WTC11 (cell line): ENCODE measurements around the gene SIRPB2. TPM values are rescaled to one million over a fixed set of nuclear protein-coding genes. Genes with fewer than 3 reads are reported as not detected.

Source experiments
- ATAC-seq: fragments of 200-7000 bp; cut with Tn5 transposase; 2 replicates; pipeline ENCODE4 v1.10.0; 2021; ENCODE audit warnings: mild to moderate bottlenecking, moderate library complexity
- CTCF ChIA-PET: fragments of 300-600 bp; sonication (Branson Sonifier 250); formaldehyde crosslinking; loops from one replicate; lab custom pipeline; 2021; ENCODE audit warnings: antibody characterized with exemption; lab: Charles Lee
- POLR2A ChIA-PET: fragments of 350-600 bp; sonication (Branson Sonifier 250); formaldehyde crosslinking; loops from one replicate; lab custom pipeline; 2021; ENCODE audit warnings: antibody characterized with exemption; lab: Charles Lee
- DNase-seq: peaks from one replicate; pipeline ENCODE4 v3.0.0; 2021; ENCODE audit warnings: low spot score
- H3K27ac Mint-ChIP-seq: 2 replicates; pipeline ENCODE4 v1.8.0; 2021; ENCODE audit warnings: mixed read lengths
- H3K27me3 Mint-ChIP-seq: 2 replicates; pipeline ENCODE4 v1.8.0; 2021; ENCODE audit warnings: low read depth, mild to moderate bottlenecking, moderate library complexity, mixed read lengths
- H3K36me3 Mint-ChIP-seq: 2 replicates; pipeline ENCODE4 v1.8.0; 2021; ENCODE audit warnings: mixed read lengths
- H3K4me1 Mint-ChIP-seq: 2 replicates; pipeline ENCODE4 v1.8.0; 2022; ENCODE audit warnings: mixed read lengths
- H3K4me3 Mint-ChIP-seq: 2 replicates; pipeline ENCODE4 v1.8.0; 2021; ENCODE audit warnings: mild to moderate bottlenecking, moderate library complexity, mixed read lengths
- H3K9me3 Mint-ChIP-seq: 2 replicates; pipeline ENCODE4 v1.8.0; 2021; ENCODE audit warnings: mixed read lengths
- E2F5 ChIP-seq: sonication (generic); formaldehyde crosslinking; IDR thresholded peaks from 2 replicates; pipeline ENCODE4 v1.8.1; 2022; ENCODE audit warnings: mild to moderate bottlenecking, moderate library complexity, missing genetic modification reagents
- FOXK1 ChIP-seq: sonication (generic); formaldehyde crosslinking; IDR thresholded peaks from 2 replicates; pipeline ENCODE4 v1.8.0; 2022; ENCODE audit warnings: mild to moderate bottlenecking, moderate library complexity, missing genetic modification reagents
- HMGXB4 ChIP-seq: sonication (generic); formaldehyde crosslinking; IDR thresholded peaks from 2 replicates; pipeline ENCODE4 v1.8.1; 2023; ENCODE audit warnings: mild to moderate bottlenecking, moderate library complexity, missing genetic modification reagents
- IRF1 ChIP-seq: sonication (generic); formaldehyde crosslinking; IDR thresholded peaks from 2 replicates; pipeline ENCODE4 v1.8.0; 2023; ENCODE audit warnings: missing genetic modification reagents
- IRF2 ChIP-seq: sonication (generic); formaldehyde crosslinking; IDR thresholded peaks from 2 replicates; pipeline ENCODE4 v1.8.0; 2022; ENCODE audit warnings: low read depth, missing genetic modification reagents, borderline replicate concordance
- NFE2L1 ChIP-seq: sonication (generic); formaldehyde crosslinking; IDR thresholded peaks from 2 replicates; pipeline ENCODE4 v1.8.1; 2023; ENCODE audit warnings: missing genetic modification reagents
- NR2C2 ChIP-seq: sonication (generic); formaldehyde crosslinking; IDR thresholded peaks from 2 replicates; pipeline ENCODE4 v1.8.0; 2022; ENCODE audit warnings: mild to moderate bottlenecking, missing genetic modification reagents
- OVOL2 ChIP-seq: fragments of 250-450 bp; sonication (Bioruptor Pico); IDR thresholded peaks from 2 replicates; pipeline ENCODE4 v1.9.0; 2021; ENCODE audit warnings: mild to moderate bottlenecking, borderline replicate concordance
- SOX15 ChIP-seq: fragments of 250-450 bp; sonication (Bioruptor Pico); IDR thresholded peaks from 2 replicates; pipeline ENCODE4 v1.9.0; 2021; ENCODE audit warnings: mild to moderate bottlenecking
- SP1 ChIP-seq: sonication (generic); formaldehyde crosslinking; conservative IDR thresholded peaks from 2 replicates; pipeline ENCODE4 v1.8.1; 2022; ENCODE audit warnings: missing genetic modification reagents
- TCF7 ChIP-seq: sonication (generic); formaldehyde crosslinking; IDR thresholded peaks from 2 replicates; pipeline ENCODE4 v1.8.0; 2022; ENCODE audit warnings: mild to moderate bottlenecking, low read depth, missing genetic modification reagents, moderate library complexity
- ZBTB21 ChIP-seq: sonication (generic); formaldehyde crosslinking; IDR thresholded peaks from 2 replicates; pipeline ENCODE4 v1.8.1; 2023; ENCODE audit warnings: mild to moderate bottlenecking, missing genetic modification reagents, borderline replicate concordance
- ZNF121 ChIP-seq: sonication (generic); formaldehyde crosslinking; IDR thresholded peaks from 2 replicates; pipeline ENCODE4 v1.8.0; 2023; ENCODE audit warnings: missing genetic modification reagents
- ZNF232 ChIP-seq: sonication (generic); formaldehyde crosslinking; IDR thresholded peaks from 2 replicates; pipeline ENCODE4 v1.8.0; 2022; ENCODE audit warnings: mild to moderate bottlenecking, missing genetic modification reagents
- ZNF416 ChIP-seq: fragments of 250-450 bp; sonication (Bioruptor Pico); IDR thresholded peaks from 2 replicates; pipeline ENCODE4 v1.9.0; 2021; ENCODE audit warnings: mild to moderate bottlenecking, inconsistent platforms
- ZNF423 ChIP-seq: fragments of 250-450 bp; sonication (Bioruptor Pico); IDR thresholded peaks from 2 replicates; pipeline ENCODE4 v2.1.2; 2022; ENCODE audit warnings: mild to moderate bottlenecking, moderate library complexity
- ZNF671 ChIP-seq: fragments of 250-450 bp; sonication (Bioruptor Pico); IDR thresholded peaks from 2 replicates; pipeline ENCODE4 v1.8.0; 2021; ENCODE audit warnings: mild to moderate bottlenecking
- ZSCAN18 ChIP-seq: fragments of 250-450 bp; sonication (Bioruptor Pico); IDR thresholded peaks from 2 replicates; pipeline ENCODE4 v2.1.2; 2022; ENCODE audit warnings: mild to moderate bottlenecking, moderate library complexity
- total RNA-seq: library from RNA; stranded (reverse); gene quantifications from 3 replicates; pipeline ENCODE4 v1.2.3, GENCODE V29; 2021
- TF ChIP-seq, protein P1 (sequence below): sonication (generic); formaldehyde crosslinking; IDR thresholded peaks from 2 replicates; pipeline ENCODE4 v1.8.0; 2022; ENCODE audit warnings: mild to moderate bottlenecking, missing genetic modification reagents
- TF ChIP-seq, protein P2 (sequence below): sonication (generic); formaldehyde crosslinking; IDR thresholded peaks from 2 replicates; pipeline ENCODE4 v1.8.0; 2022; ENCODE audit warnings: mild to moderate bottlenecking, missing genetic modification reagents
- TF ChIP-seq, protein P3 (sequence below): sonication (generic); formaldehyde crosslinking; IDR thresholded peaks from 2 replicates; pipeline ENCODE4 v1.8.1; 2022; ENCODE audit warnings: low read depth, missing genetic modification reagents, borderline replicate concordance
- TF ChIP-seq, protein P4 (sequence below): sonication (generic); formaldehyde crosslinking; IDR thresholded peaks from 2 replicates; pipeline ENCODE4 v1.8.1; 2023; ENCODE audit warnings: mild to moderate bottlenecking, missing genetic modification reagents

The SIRPB2 gene
- total RNA-seq, 1 experiment from 2014 or later = not detected

DNA sequence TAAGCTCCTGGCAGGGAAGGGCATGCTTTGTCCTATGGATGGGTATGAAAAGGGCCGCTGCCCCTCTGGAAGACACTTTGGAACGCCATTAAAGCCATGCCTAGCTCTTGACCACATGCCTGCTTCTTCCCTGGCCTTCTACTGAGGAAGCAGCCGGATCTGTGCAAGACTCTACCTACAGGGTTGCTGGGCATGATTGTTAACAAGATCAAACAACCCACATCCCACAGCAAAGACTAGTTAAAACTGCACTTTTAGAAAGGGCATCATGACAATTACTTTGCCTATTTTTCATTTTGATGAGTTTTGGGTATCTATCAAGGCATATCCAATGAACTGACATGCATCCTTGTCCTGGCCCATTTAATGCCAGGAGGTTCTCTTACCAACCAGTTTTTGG, 50.1 kb downstream of the SIRPB2 start:
- DNase-seq = no peak
- TF ChIP-seq IRF1 (CRISPR knock-in tag) (no peak), HMGXB4 (no peak), ZSCAN18 (no peak), SOX15 (no peak), ZNF416 (CRISPR knock-in tag) (no peak), ZNF671 (no peak), TCF7 (no peak), E2F5 (CRISPR knock-in tag) (no peak), NFE2L1 (CRISPR knock-in tag) (no peak), NR2C2 (CRISPR knock-in tag) (no peak), FOXK1 (CRISPR knock-in tag) (no peak)
- TF ChIP-seq, protein P1, sequence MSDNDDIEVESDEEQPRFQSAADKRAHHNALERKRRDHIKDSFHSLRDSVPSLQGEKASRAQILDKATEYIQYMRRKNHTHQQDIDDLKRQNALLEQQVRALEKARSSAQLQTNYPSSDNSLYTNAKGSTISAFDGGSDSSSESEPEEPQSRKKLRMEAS (CRISPR knock-in tag) = no peak
- TF ChIP-seq, protein P2, sequence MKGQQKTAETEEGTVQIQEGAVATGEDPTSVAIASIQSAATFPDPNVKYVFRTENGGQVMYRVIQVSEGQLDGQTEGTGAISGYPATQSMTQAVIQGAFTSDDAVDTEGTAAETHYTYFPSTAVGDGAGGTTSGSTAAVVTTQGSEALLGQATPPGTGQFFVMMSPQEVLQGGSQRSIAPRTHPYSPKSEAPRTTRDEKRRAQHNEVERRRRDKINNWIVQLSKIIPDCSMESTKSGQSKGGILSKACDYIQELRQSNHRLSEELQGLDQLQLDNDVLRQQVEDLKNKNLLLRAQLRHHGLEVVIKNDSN (CRISPR knock-in tag) = no peak
- TF ChIP-seq, protein P3, sequence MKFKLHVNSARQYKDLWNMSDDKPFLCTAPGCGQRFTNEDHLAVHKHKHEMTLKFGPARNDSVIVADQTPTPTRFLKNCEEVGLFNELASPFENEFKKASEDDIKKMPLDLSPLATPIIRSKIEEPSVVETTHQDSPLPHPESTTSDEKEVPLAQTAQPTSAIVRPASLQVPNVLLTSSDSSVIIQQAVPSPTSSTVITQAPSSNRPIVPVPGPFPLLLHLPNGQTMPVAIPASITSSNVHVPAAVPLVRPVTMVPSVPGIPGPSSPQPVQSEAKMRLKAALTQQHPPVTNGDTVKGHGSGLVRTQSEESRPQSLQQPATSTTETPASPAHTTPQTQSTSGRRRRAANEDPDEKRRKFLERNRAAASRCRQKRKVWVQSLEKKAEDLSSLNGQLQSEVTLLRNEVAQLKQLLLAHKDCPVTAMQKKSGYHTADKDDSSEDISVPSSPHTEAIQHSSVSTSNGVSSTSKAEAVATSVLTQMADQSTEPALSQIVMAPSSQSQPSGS = no peak
- TF ChIP-seq, all 79 proteins: peak for 0
- POLR2A ChIA-PET = interaction anchor here (1.1 kb wide), 1 partner anchor 11 kb away, joined by 3 read pairs; no protein-coding TSS in a partner anchor
- no peak overlapping the region for H3K27ac Mint-ChIP-seq
- CTCF ChIA-PET = interaction anchor here (0.6 to 1.4 kb wide), 8 partner anchors 14 to 336 kb away, joined by 3 to 7 read pairs (median 4); partner anchors contain the start of gene NSFL1C
- no peak overlapping the region for H3K4me3 Mint-ChIP-seq
- peaks cover 45% of the 10 kb centered on the region for H3K36me3 Mint-ChIP-seq
- no peaks in the 10 kb centered on the region for H3K9me3 Mint-ChIP-seq
- H3K27me3 Mint-ChIP-seq = no peaks in the 10 kb centered on the region
- peaks cover 7% of the 10 kb centered on the region for H3K4me1 Mint-ChIP-seq
- no peak for ATAC-seq

- Mint-ChIP-seq H3K4me3 (no peak overlapping the region), H3K9me3 (no peaks in the 10 kb centered on the region), H3K27ac (no peak overlapping the region), H3K4me1 (peaks cover 7% of the 10 kb centered on the region), H3K27me3 (no peaks in the 10 kb centered on the region), H3K36me3 (peaks cover 34% of the 10 kb centered on the region)
- DNase-seq = peak; percentile 72
- peak; percentile 93 for ATAC-seq
- TF ChIP-seq, protein P4, sequence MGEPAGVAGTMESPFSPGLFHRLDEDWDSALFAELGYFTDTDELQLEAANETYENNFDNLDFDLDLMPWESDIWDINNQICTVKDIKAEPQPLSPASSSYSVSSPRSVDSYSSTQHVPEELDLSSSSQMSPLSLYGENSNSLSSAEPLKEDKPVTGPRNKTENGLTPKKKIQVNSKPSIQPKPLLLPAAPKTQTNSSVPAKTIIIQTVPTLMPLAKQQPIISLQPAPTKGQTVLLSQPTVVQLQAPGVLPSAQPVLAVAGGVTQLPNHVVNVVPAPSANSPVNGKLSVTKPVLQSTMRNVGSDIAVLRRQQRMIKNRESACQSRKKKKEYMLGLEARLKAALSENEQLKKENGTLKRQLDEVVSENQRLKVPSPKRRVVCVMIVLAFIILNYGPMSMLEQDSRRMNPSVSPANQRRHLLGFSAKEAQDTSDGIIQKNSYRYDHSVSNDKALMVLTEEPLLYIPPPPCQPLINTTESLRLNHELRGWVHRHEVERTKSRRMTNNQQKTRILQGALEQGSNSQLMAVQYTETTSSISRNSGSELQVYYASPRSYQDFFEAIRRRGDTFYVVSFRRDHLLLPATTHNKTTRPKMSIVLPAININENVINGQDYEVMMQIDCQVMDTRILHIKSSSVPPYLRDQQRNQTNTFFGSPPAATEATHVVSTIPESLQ (CRISPR knock-in tag) = no peak
- TF ChIP-seq ZNF423 = no peak
- TF ChIP-seq OVOL2 = no peak
- no peak for TF ChIP-seq SP1 (CRISPR knock-in tag)
- no peak for TF ChIP-seq ZNF232
- TF ChIP-seq ZNF121 = no peak
- no peak for TF ChIP-seq ZBTB21 (CRISPR knock-in tag)
- no peak for TF ChIP-seq IRF2 (CRISPR knock-in tag)
- TF ChIP-seq, all 79 proteins: peak for 0
- POLR2A ChIA-PET = no interaction called here
- CTCF ChIA-PET = interaction anchor here (1.2 to 3.7 kb wide), 3 partner anchors 14 to 63 kb away, joined by 3 to 16 read pairs (median 7); partner anchors contain the start of gene NSFL1C
These were observed 51.2 kb downstream of the SIRPB2 start for GRCh38 chr20:1440024-1440423.
